ENCODE results near the gene BICRA.
"Not testable (repeated sequence)": the region's sequence is repeated elsewhere in the genome, so short reads cannot be mapped to it uniquely, and the experiment has no call there.

The BICRA gene

GRCh38 chr19:47608969-47609905 lies at the start of gene BICRA:
TSS of gene BICRA (plus strand) at chr19:47609134. CDS start at chr19:47673575, 64,441 bp downstream.
- DNase-seq (ENCODE audit: low spot score): peak; percentile 82

GRCh38 chr19:47560999-47561398 lies 47.9 kb upstream of the BICRA start:
- DNase-seq (ENCODE audit: low spot score): no peak

- DNase-seq (ENCODE audit: low spot score): no peak
Observed at GRCh38 chr19:47561440-47562057, 47.4 kb upstream of the BICRA start.

GRCh38 chr19:47564081-47564480 lies 44.9 kb upstream of the BICRA start:
- no peak for DNase-seq (ENCODE audit: low spot score)

- no peak for DNase-seq (ENCODE audit: low spot score)
Observed at GRCh38 chr19:47569331-47569730, 39.6 kb upstream of the BICRA start.

GRCh38 chr19:47572635-47573034 lies 36.3 kb upstream of the BICRA start:
- DNase-seq (ENCODE audit: low spot score): no peak

- DNase-seq (ENCODE audit: low spot score): no peak
Observed at GRCh38 chr19:47573071-47574026, 35.6 kb upstream of the BICRA start, which contains the start of gene ZNF541. TSS of gene ZNF541 (minus strand) at chr19:47573148. CDS start at chr19:47555856, 17,292 bp downstream.

GRCh38 chr19:47580397-47580796 lies 28.5 kb upstream of the BICRA start:
- no peak for DNase-seq (ENCODE audit: low spot score)

GRCh38 chr19:47581605-47582319 lies 27.2 kb upstream of the BICRA start:
- DNase-seq (ENCODE audit: low spot score): no peak

GRCh38 chr19:47582320-47582909 lies 26.5 kb upstream of the BICRA start:
- no peak for DNase-seq (ENCODE audit: low spot score)

- not testable (repeated sequence) for DNase-seq (ENCODE audit: low spot score)
Observed at GRCh38 chr19:47583161-47583560, 25.8 kb upstream of the BICRA start.

- no peak for DNase-seq (ENCODE audit: low spot score)
Observed at GRCh38 chr19:47587295-47587694, 21.6 kb upstream of the BICRA start.

- DNase-seq (ENCODE audit: low spot score): no peak
Observed at GRCh38 chr19:47589824-47590223, 19.1 kb upstream of the BICRA start.

- DNase-seq (ENCODE audit: low spot score): no peak
Observed at GRCh38 chr19:47593860-47594259, 15.1 kb upstream of the BICRA start.

- no peak for DNase-seq (ENCODE audit: low spot score)
Observed at GRCh38 chr19:47595944-47596343, 13.0 kb upstream of the BICRA start.

GRCh38 chr19:47598407-47599349 lies 10.3 kb upstream of the BICRA start:
- no peak for DNase-seq (ENCODE audit: low spot score)

GRCh38 chr19:47599671-47600245 lies 9.2 kb upstream of the BICRA start:
- DNase-seq (ENCODE audit: low spot score): not testable (repeated sequence)

GRCh38 chr19:47600246-47601179 lies 8.4 kb upstream of the BICRA start:
- peak; percentile 99 for DNase-seq (ENCODE audit: low spot score)
